GM23248 (cell line): ENCODE data around the gene NPY1R. TPM values are rescaled to one million over a fixed set of nuclear protein-coding genes. Genes with fewer than 3 reads are reported as not detected.

Experiments used
- DNase-seq: peaks from one replicate; pipeline ENCODE4 v3.0.0-alpha.2; 2015
- H2AFZ ChIP-seq: fragments of 200-600 bp; sonication (generic); 2 replicates; pipeline ENCODE4 v1.6.1; 2016; ENCODE audit warnings: antibody characterized with exemption
- H3F3A ChIP-seq: fragments of 200-600 bp; sonication (generic); 2 replicates; pipeline ENCODE4 v1.6.1; 2016; ENCODE audit warnings: mild to moderate bottlenecking, antibody characterized with exemption, mixed run types; ENCODE audit not compliant: insufficient read depth
- H3K27ac ChIP-seq: fragments of 200-600 bp; sonication (generic); 2 replicates; pipeline ENCODE4 v1.5.1; 2016; ENCODE audit warnings: mild to moderate bottlenecking
- H3K27me3 ChIP-seq: fragments of 200-600 bp; sonication (generic); replicated peaks from 2 replicates; pipeline ENCODE4 v1.6.1; 2016; ENCODE audit warnings: mild to moderate bottlenecking; ENCODE audit not compliant: insufficient read depth
- H3K36me3 ChIP-seq: fragments of 200-600 bp; sonication (generic); 2 replicates; pipeline ENCODE4 v1.6.1; 2016; ENCODE audit warnings: low read depth, mild to moderate bottlenecking
- H3K4me1 ChIP-seq: fragments of 200-600 bp; sonication (generic); 2 replicates; pipeline ENCODE4 v1.6.1; 2016; ENCODE audit warnings: mild to moderate bottlenecking; ENCODE audit not compliant: insufficient read depth
- H3K4me2 ChIP-seq: fragments of 200-600 bp; sonication (generic); one replicate; pipeline ENCODE4 v1.6.1; 2016; ENCODE audit warnings: mild to moderate bottlenecking; ENCODE audit not compliant: unreplicated experiment
- H3K4me3 ChIP-seq: fragments of 200-600 bp; sonication (generic); 2 replicates; pipeline ENCODE4 v1.5.1; 2016; ENCODE audit warnings: mild to moderate bottlenecking
- H3K79me2 ChIP-seq: fragments of 200-600 bp; sonication (generic); 2 replicates; pipeline ENCODE4 v1.6.1; 2016; ENCODE audit warnings: mild to moderate bottlenecking; ENCODE audit not compliant: insufficient read depth
- H3K9ac ChIP-seq: fragments of 200-600 bp; sonication (generic); 2 replicates; pipeline ENCODE4 v1.6.1; 2016; ENCODE audit warnings: mild to moderate bottlenecking
- H3K9me2 ChIP-seq: fragments of 200-600 bp; sonication (generic); 2 replicates; pipeline ENCODE4 v1.6.1; 2016; ENCODE audit warnings: mixed run types, mild to moderate bottlenecking, moderate library complexity; ENCODE audit not compliant: insufficient read depth
- H3K9me3 ChIP-seq: fragments of 200-600 bp; sonication (generic); one replicate; pipeline ENCODE4 v1.6.1; 2017; ENCODE audit warnings: low read depth
- H4K20me1 ChIP-seq: fragments of 200-600 bp; sonication (generic); 2 replicates; pipeline ENCODE4 v1.6.0; 2016; ENCODE audit not compliant: insufficient read depth
- EZH2 ChIP-seq: fragments of 200-600 bp; sonication (generic); IDR thresholded peaks from 2 replicates; pipeline ENCODE4 v1.6.1; 2018; ENCODE audit warnings: antibody characterized with exemption, mild to moderate bottlenecking; ENCODE audit not compliant: insufficient read depth, poor library complexity, severe bottlenecking
- EZH2phosphoT487 ChIP-seq: fragments of 200-600 bp; sonication (generic); IDR thresholded peaks from 2 replicates; pipeline ENCODE4 v1.6.1; 2018; ENCODE audit warnings: antibody characterized with exemption, moderate library complexity, mild to moderate bottlenecking, low read depth; ENCODE audit not compliant: insufficient read depth
- WGBS, 2 experiments: methylation state at CpG; one replicate each; pipeline ENCODE4 v1.1.6; 2015 to 2017; ENCODE audit warnings: low lambda C conversion rate in 2 of 2, low coverage in 1 of 2; ENCODE audit errors: missing lambda C conversion rate in 2 of 2; 5-methylcytosine and 5-hydroxymethylcytosine counted together
- in situ Hi-C: fragments of 300-500 bp; cut with MboI; formaldehyde crosslinking; loops from 2 replicates; pipeline ENCODE4 v1.15.0; 2020
- polyA plus RNA-seq: library from polyadenylated mRNA; unstranded; fragments of >200 nt; fragmentation: Nextera tagmentation; extraction: Ambion mirVana; gene quantifications from 2 replicates; pipeline ENCODE4 v1.2.1, GENCODE V29; 2016
- total RNA-seq: library from RNA; depleted of rRNA; stranded (reverse); fragments of >200 nt; shearing (Covaris generic); gene quantifications from 2 replicates; pipeline ENCODE4 v1.2.3, GENCODE V29; 2014

The NPY1R gene
- total and polyA plus RNA-seq, 2 experiments from 2014 or later = not detected

DNA sequence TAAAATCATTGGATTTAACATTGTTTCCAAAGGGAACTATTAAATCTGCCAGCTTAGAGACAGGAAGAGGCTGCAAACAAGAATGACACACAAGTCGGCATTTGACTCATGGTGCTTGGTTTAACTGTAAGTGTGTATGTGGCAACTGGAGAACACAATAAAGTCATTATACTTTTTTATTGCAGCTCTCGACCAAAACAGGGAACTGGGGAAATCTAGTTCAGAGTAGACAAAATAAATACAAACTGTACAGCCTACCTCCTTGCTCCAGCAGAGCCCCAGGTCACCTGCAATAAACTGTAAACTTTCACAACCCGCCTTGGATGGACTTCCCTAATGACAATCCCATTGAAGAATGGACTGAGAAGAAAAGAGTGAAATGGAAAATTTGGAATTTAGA, 35.3 kb upstream of the NPY1R start:
- Histone ChIP-seq H3K27me3 (no peaks in the 10 kb centered on the region), H3K9ac (no peak overlapping the region), H3K36me3 (no peaks in the 10 kb centered on the region), H3K9me3 (no peaks in the 10 kb centered on the region), H3K79me2 (no peaks in the 10 kb centered on the region), H3K27ac (no peak overlapping the region), H2AFZ (no peak overlapping the region), H3K4me3 (no peak overlapping the region), H3F3A (no peaks in the 10 kb centered on the region), H3K9me2 (no peaks in the 10 kb centered on the region), H3K4me2 (no peak overlapping the region), H3K4me1 (no peaks in the 10 kb centered on the region), H4K20me1 (no peaks in the 10 kb centered on the region)
- 25 to 26% methylated on average over 3 of the region's 3 CpGs for WGBS, 2 experiments
- in situ Hi-C loops = no loop called here
- no peak for TF ChIP-seq EZH2
- TF ChIP-seq EZH2phosphoT487 = no peak
- peak; percentile 2 for DNase-seq

DNA sequence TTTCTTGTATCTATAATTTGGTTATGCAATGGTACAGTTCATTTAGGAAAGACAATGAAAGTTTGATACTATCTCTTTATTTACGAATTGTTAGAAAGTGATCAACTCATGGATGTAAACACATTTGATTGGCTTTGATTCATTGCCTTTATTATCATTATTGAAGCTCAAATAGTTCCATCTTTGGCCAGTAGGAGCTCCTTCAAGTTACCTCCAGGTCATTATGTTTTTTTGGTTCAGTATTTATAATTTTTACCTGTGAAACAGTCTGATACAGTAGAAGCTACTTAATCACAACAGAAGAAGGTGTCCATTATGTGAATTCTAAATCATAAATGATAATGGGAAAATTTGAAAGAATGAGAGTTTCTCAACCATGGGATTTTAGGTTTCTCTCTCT, 23.7 kb upstream of the NPY1R start:
- TF ChIP-seq EZH2 (no peak), EZH2phosphoT487 (no peak)
- Histone ChIP-seq H2AFZ (no peak overlapping the region), H3K4me2 (no peak overlapping the region), H3K9me2 (no peaks in the 10 kb centered on the region), H3K36me3 (no peaks in the 10 kb centered on the region), H3F3A (no peaks in the 10 kb centered on the region), H3K9me3 (no peaks in the 10 kb centered on the region), H3K4me3 (no peak overlapping the region), H4K20me1 (no peaks in the 10 kb centered on the region), H3K79me2 (no peaks in the 10 kb centered on the region), H3K27me3 (no peaks in the 10 kb centered on the region), H3K4me1 (no peaks in the 10 kb centered on the region), H3K9ac (no peak overlapping the region), H3K27ac (no peak overlapping the region)
- WGBS, 2 experiments = 17 to 28% methylated on average over 1 of the region's 1 CpG
- no peak for DNase-seq
- in situ Hi-C loops = no loop called here

- H3K9ac ChIP-seq = no peak overlapping the region
- in situ Hi-C loops = no loop called here
- H3K4me1 ChIP-seq = no peaks in the 10 kb centered on the region
- H4K20me1 ChIP-seq = no peaks in the 10 kb centered on the region
- no peaks in the 10 kb centered on the region for H3K9me3 ChIP-seq
- no peak overlapping the region for H3K4me3 ChIP-seq
- DNase-seq = no peak
- TF ChIP-seq EZH2 (no peak), EZH2phosphoT487 (no peak)
- no peak overlapping the region for H2AFZ ChIP-seq
- no peaks in the 10 kb centered on the region for H3K9me2 ChIP-seq
- no peaks in the 10 kb centered on the region for H3K79me2 ChIP-seq
- WGBS, 2 experiments = 11 to 16% methylated on average over 3 of the region's 3 CpGs
- no peak overlapping the region for H3K27ac ChIP-seq
- no peaks in the 10 kb centered on the region for H3K36me3 ChIP-seq
- H3F3A ChIP-seq = no peaks in the 10 kb centered on the region
- no peaks in the 10 kb centered on the region for H3K27me3 ChIP-seq
- H3K4me2 ChIP-seq = no peak overlapping the region
These were observed 20.7 kb upstream of the NPY1R start for GRCh38 chr4:163353054-163353453.

DNA sequence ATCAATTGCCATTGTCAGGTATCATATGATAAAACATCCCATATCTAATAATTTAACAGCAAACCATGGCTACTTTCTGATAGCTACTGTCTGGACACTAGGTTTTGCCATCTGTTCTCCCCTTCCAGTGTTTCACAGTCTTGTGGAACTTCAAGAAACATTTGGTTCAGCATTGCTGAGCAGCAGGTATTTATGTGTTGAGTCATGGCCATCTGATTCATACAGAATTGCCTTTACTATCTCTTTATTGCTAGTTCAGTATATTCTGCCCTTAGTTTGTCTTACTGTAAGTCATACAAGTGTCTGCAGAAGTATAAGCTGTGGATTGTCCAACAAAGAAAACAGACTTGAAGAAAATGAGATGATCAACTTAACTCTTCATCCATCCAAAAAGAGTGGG, 18.3 kb upstream of the NPY1R start:
- Histone ChIP-seq H3K4me3 (no peak overlapping the region), H3K36me3 (no peaks in the 10 kb centered on the region)

More for the DNA sequence above, 18.3 kb upstream of the NPY1R start:
- in situ Hi-C loops = no loop called here
- no peaks in the 10 kb centered on the region for H4K20me1 ChIP-seq
- no peak overlapping the region for H3K9ac ChIP-seq
- TF ChIP-seq EZH2 = no peak
- no peak for DNase-seq
- no peaks in the 10 kb centered on the region for H3K4me1 ChIP-seq
- H3K27me3 ChIP-seq = no peaks in the 10 kb centered on the region
- no peak overlapping the region for H2AFZ ChIP-seq
- no peak overlapping the region for H3K4me2 ChIP-seq
- H3K9me3 ChIP-seq = no peaks in the 10 kb centered on the region
- H3K9me2 ChIP-seq = no peaks in the 10 kb centered on the region
- no peak overlapping the region for H3K27ac ChIP-seq
- no peaks in the 10 kb centered on the region for H3K79me2 ChIP-seq
- H3F3A ChIP-seq = no peaks in the 10 kb centered on the region
